Osteoblast (primary cell): ENCODE results near the gene MLPH. TPM values are rescaled to one million over a fixed set of nuclear protein-coding genes. Genes with fewer than 3 reads are reported as not detected.
"Not testable (repeated sequence)": the region's sequence is repeated elsewhere in the genome, so short reads cannot be mapped to it uniquely, and the experiment has no call there.

Experiments
- DNase-seq: peaks from one replicate; pipeline ENCODE4 v3.0.0; 2011; ENCODE audit warnings: low spot score, mixed read lengths; ENCODE audit not compliant: insufficient read length; ENCODE audit errors: missing footprints
- H2AFZ ChIP-seq: 2 replicates; pipeline ENCODE4 v1.6.0; 2011; ENCODE audit warnings: mild to moderate bottlenecking, low read length
- H3K27ac ChIP-seq: 2 replicates; pipeline ENCODE4 v1.5.1; 2011; ENCODE audit warnings: mild to moderate bottlenecking, low read depth, low read length, moderate library complexity
- H3K27me3 ChIP-seq: 2 replicates; pipeline ENCODE4 v1.6.0; 2012; ENCODE audit warnings: mild to moderate bottlenecking, control low read depth, inconsistent platforms, low read length, moderate library complexity; ENCODE audit not compliant: insufficient read depth
- H3K36me3 ChIP-seq: 2 replicates; pipeline ENCODE4 v1.5.1; 2011; ENCODE audit warnings: mild to moderate bottlenecking, low read length, control low read depth, moderate library complexity; ENCODE audit not compliant: insufficient read depth
- H3K4me1 ChIP-seq: 2 replicates; pipeline ENCODE4 v1.5.1; 2011; ENCODE audit warnings: mild to moderate bottlenecking, low read length, control low read depth, moderate library complexity; ENCODE audit not compliant: insufficient read depth
- H3K4me2 ChIP-seq: 2 replicates; pipeline ENCODE4 v1.6.0; 2011; ENCODE audit warnings: mild to moderate bottlenecking, low read length; ENCODE audit not compliant: insufficient read depth
- H3K4me3 ChIP-seq: fragments of 200-600 bp; sonication (generic); 3 replicates; pipeline ENCODE4 v1.5.1; 2012; ENCODE audit warnings: mild to moderate bottlenecking, low read length, inconsistent platforms; ENCODE audit not compliant: insufficient read depth
- H3K79me2 ChIP-seq: 2 replicates; pipeline ENCODE4 v1.6.0; 2012; ENCODE audit warnings: mild to moderate bottlenecking, low read length, control low read depth, inconsistent platforms; ENCODE audit not compliant: insufficient read depth
- H3K9me3 ChIP-seq: 2 replicates; pipeline ENCODE4 v1.5.1; 2011; ENCODE audit warnings: low read depth, low read length, control low read depth
- H4K20me1 ChIP-seq: 2 replicates; pipeline ENCODE4 v1.6.0; 2012; ENCODE audit warnings: mild to moderate bottlenecking, low read length, control low read depth; ENCODE audit not compliant: insufficient read depth
- CTCF ChIP-seq: IDR thresholded peaks from 2 replicates; pipeline ENCODE4 v1.5.1; 2011; ENCODE audit warnings: mild to moderate bottlenecking, low read depth, low read length, moderate library complexity; ENCODE audit errors: extremely low read depth
- total RNA-seq: library from RNA; depleted of rRNA; stranded (reverse); fragments of >200 nt; gene quantifications from 2 replicates; pipeline ENCODE4 v1.2.3, GENCODE V29; 2012

The MLPH gene
- total RNA-seq, 1 donor = 25.7 TPM

- peaks cover 13% of the 10 kb centered on the region for H3K4me1 ChIP-seq
- H3K27ac ChIP-seq = peak overlapping the region; percentile 93
- no peaks in the 10 kb centered on the region for H3K27me3 ChIP-seq
- no peaks in the 10 kb centered on the region for H4K20me1 ChIP-seq
- no peaks in the 10 kb centered on the region for H3K36me3 ChIP-seq
- no peaks in the 10 kb centered on the region for H3K79me2 ChIP-seq
- H3K9me3 ChIP-seq = no peaks in the 10 kb centered on the region
- no peak overlapping the region for H3K4me3 ChIP-seq
- peak; percentile 95 for DNase-seq
- TF ChIP-seq CTCF = no peak
- peak overlapping the region; percentile 47 for H2AFZ ChIP-seq
- no peak overlapping the region for H3K4me2 ChIP-seq
Measured at GRCh38 chr2:237465515-237466148, 21.4 kb upstream of the MLPH start.

- H3K4me1 ChIP-seq = peaks cover 13% of the 10 kb centered on the region
- H3K36me3 ChIP-seq = no peaks in the 10 kb centered on the region
- TF ChIP-seq CTCF = no peak
- no peaks in the 10 kb centered on the region for H3K79me2 ChIP-seq
- no peaks in the 10 kb centered on the region for H3K27me3 ChIP-seq
- H4K20me1 ChIP-seq = no peaks in the 10 kb centered on the region
- no peaks in the 10 kb centered on the region for H3K9me3 ChIP-seq
- H3K27ac ChIP-seq = peak overlapping the region; percentile 93
- H2AFZ ChIP-seq = peak overlapping the region; percentile 47
- H3K4me2 ChIP-seq = no peak overlapping the region
- no peak for DNase-seq
- no peak overlapping the region for H3K4me3 ChIP-seq
Measured at GRCh38 chr2:237466211-237466610, 20.8 kb upstream of the MLPH start.

GRCh38 chr2:237467447-237468179 lies 19.4 kb upstream of the MLPH start:
- no peaks in the 10 kb centered on the region for H3K36me3 ChIP-seq
- H3K79me2 ChIP-seq = no peaks in the 10 kb centered on the region
- DNase-seq = no peak
- no peak for TF ChIP-seq CTCF
- H3K4me3 ChIP-seq = no peak overlapping the region
- peaks cover 16% of the 10 kb centered on the region for H3K4me1 ChIP-seq
- no peaks in the 10 kb centered on the region for H3K27me3 ChIP-seq
- H2AFZ ChIP-seq = no peak overlapping the region
- no peak overlapping the region for H3K27ac ChIP-seq
- no peaks in the 10 kb centered on the region for H3K9me3 ChIP-seq
- no peak overlapping the region for H3K4me2 ChIP-seq
- no peaks in the 10 kb centered on the region for H4K20me1 ChIP-seq

GRCh38 chr2:237469410-237469809 lies 17.6 kb upstream of the MLPH start:
- not testable (repeated sequence) for H3K4me2 ChIP-seq, H3K27me3 ChIP-seq, H3K9me3 ChIP-seq, H3K36me3 ChIP-seq, H3K4me3 ChIP-seq, H4K20me1 ChIP-seq, H2AFZ ChIP-seq, H3K79me2 ChIP-seq, DNase-seq, H3K27ac ChIP-seq
- peaks cover 26% of the 10 kb centered on the region for H3K4me1 ChIP-seq
